Measurements from ENCODE around the gene TENM4.
"Not testable (repeated sequence)": the region's sequence is repeated elsewhere in the genome, so short reads cannot be mapped to it uniquely, and the experiment has no call there.

The TENM4 gene

GRCh38 chr11:79195209-79195608 lies 245.6 kb downstream of the TENM4 start:
- no peak for DNase-seq (ENCODE audit: extremely low read depth, low read depth)
- no peak for TF ChIP-seq CTCF (IDR thresholded peaks at IDR 0.05; ENCODE audit: low read depth, low read length)

- no peak for TF ChIP-seq CTCF (IDR thresholded peaks at IDR 0.05; ENCODE audit: low read depth, low read length)
- no peak for DNase-seq (ENCODE audit: extremely low read depth, low read depth)
These were observed 247.0 kb downstream of the TENM4 start for GRCh38 chr11:79193663-79194310.

- no peak for TF ChIP-seq CTCF (IDR thresholded peaks at IDR 0.05; ENCODE audit: low read depth, low read length)
- DNase-seq (ENCODE audit: extremely low read depth, low read depth), result no peak
These were observed 248.0 kb downstream of the TENM4 start for GRCh38 chr11:79192836-79193235.

- not testable (repeated sequence) for DNase-seq (ENCODE audit: extremely low read depth, low read depth)
These were observed 249.1 kb downstream of the TENM4 start for GRCh38 chr11:79191716-79192115.

- DNase-seq (ENCODE audit: extremely low read depth, low read depth), result not testable (repeated sequence)
These were observed 250.3 kb downstream of the TENM4 start for GRCh38 chr11:79190553-79190952.

GRCh38 chr11:79189601-79190000 lies 251.2 kb downstream of the TENM4 start:
- no peak for TF ChIP-seq CTCF (IDR thresholded peaks at IDR 0.05; ENCODE audit: low read depth, low read length)
- DNase-seq (ENCODE audit: extremely low read depth, low read depth), result no peak

- no peak for TF ChIP-seq CTCF (IDR thresholded peaks at IDR 0.05; ENCODE audit: low read depth, low read length)
- DNase-seq (ENCODE audit: extremely low read depth, low read depth), result no peak
These were observed 251.8 kb downstream of the TENM4 start for GRCh38 chr11:79189055-79189454.

GRCh38 chr11:79186669-79187068 lies 254.2 kb downstream of the TENM4 start:
- DNase-seq (ENCODE audit: extremely low read depth, low read depth), result no peak
- TF ChIP-seq CTCF (IDR thresholded peaks at IDR 0.05; ENCODE audit: low read depth, low read length), result no peak

Data from AG09319 (cell line).